ES-I3 (cell line): Measurements from ENCODE around the gene HMGN3.

ENCODE experiments used
- H3K36me3 ChIP-seq: 2 replicates; pipeline ENCODE4 v1.6.1; 2013; ENCODE audit warnings: mild to moderate bottlenecking, low read length, control low read depth, moderate library complexity; ENCODE audit not compliant: insufficient read depth
- H3K4me1 ChIP-seq: 2 replicates; pipeline ENCODE4 v1.6.1; 2013; ENCODE audit warnings: mild to moderate bottlenecking, control low read depth, low read length; ENCODE audit not compliant: insufficient read depth
- H3K9ac ChIP-seq: 2 replicates; pipeline ENCODE4 v1.6.1; 2013; ENCODE audit warnings: low read depth, mild to moderate bottlenecking, low read length, moderate library complexity
- H3K9me3 ChIP-seq: 2 replicates; pipeline ENCODE4 v1.6.1; 2013; ENCODE audit warnings: mild to moderate bottlenecking, low read length, moderate library complexity; ENCODE audit not compliant: control insufficient read depth, insufficient read depth

HMGN3 gene

GRCh38 chr6:79184641-79185040 is 49.8 kb downstream of the HMGN3 start:
- Histone ChIP-seq H3K9me3 (no peaks in the 10 kb centered on the region), H3K4me1 (no peaks in the 10 kb centered on the region; the same call in 1 of the 2 replicates), H3K9ac (no peak overlapping the region), H3K36me3 (no peaks in the 10 kb centered on the region)

- H3K9me3 ChIP-seq, result no peaks in the 10 kb centered on the region
- H3K36me3 ChIP-seq, result no peaks in the 10 kb centered on the region
- H3K4me1 ChIP-seq, result no peaks in the 10 kb centered on the region; the same call in 1 of the 2 replicates
- H3K9ac ChIP-seq, result no peak overlapping the region
Observed at GRCh38 chr6:79184086-79184485, 50.4 kb downstream of the HMGN3 start.

- Histone ChIP-seq H3K9ac (no peak overlapping the region), H3K4me1 (no peaks in the 10 kb centered on the region), H3K9me3 (no peaks in the 10 kb centered on the region; the same call in 1 of the 2 replicates), H3K36me3 (no peaks in the 10 kb centered on the region)
Observed at GRCh38 chr6:79180052-79180451, 54.4 kb downstream of the HMGN3 start.

- H3K36me3 ChIP-seq, result no peaks in the 10 kb centered on the region
- H3K9me3 ChIP-seq, result no peaks in the 10 kb centered on the region; the same call in 1 of the 2 replicates
- H3K4me1 ChIP-seq, result peaks cover 9% of the 10 kb centered on the region
- H3K9ac ChIP-seq, result no peak overlapping the region
Observed at GRCh38 chr6:79173378-79173777, 61.1 kb downstream of the HMGN3 start.

- Histone ChIP-seq H3K9me3 (no peaks in the 10 kb centered on the region; the same call in 1 of the 2 replicates), H3K4me1 (peaks cover 9% of the 10 kb centered on the region), H3K36me3 (no peaks in the 10 kb centered on the region), H3K9ac (no peak overlapping the region)
Observed at GRCh38 chr6:79170959-79171358, 63.5 kb downstream of the HMGN3 start.

- no peaks in the 10 kb centered on the region for H3K9me3 ChIP-seq
Observed at GRCh38 chr6:79170431-79170830, 64.1 kb downstream of the HMGN3 start.

GRCh38 chr6:79168695-79168980 is 65.8 kb downstream of the HMGN3 start:
- H3K36me3 ChIP-seq, result no peaks in the 10 kb centered on the region; the same call in 1 of the 2 replicates
- no peak overlapping the region for H3K9ac ChIP-seq
- H3K4me1 ChIP-seq, result peaks cover 9% of the 10 kb centered on the region
- H3K9me3 ChIP-seq, result no peaks in the 10 kb centered on the region

More at GRCh38 chr6:79170431-79170830, 64.1 kb downstream of the HMGN3 start:
- Histone ChIP-seq H3K4me1 (peaks cover 9% of the 10 kb centered on the region), H3K36me3 (no peaks in the 10 kb centered on the region; the same call in 1 of the 2 replicates), H3K9ac (no peak overlapping the region)

- H3K36me3 ChIP-seq, result no peaks in the 10 kb centered on the region; the same call in 1 of the 2 replicates
- H3K4me1 ChIP-seq, result peaks cover 9% of the 10 kb centered on the region
- no peaks in the 10 kb centered on the region for H3K9me3 ChIP-seq
- no peak overlapping the region for H3K9ac ChIP-seq
Observed at GRCh38 chr6:79167931-79168694, 66.4 kb downstream of the HMGN3 start.

GRCh38 chr6:79159846-79160245 is 74.6 kb downstream of the HMGN3 start:
- Histone ChIP-seq H3K4me1 (peaks cover 7% of the 10 kb centered on the region; the same call in 1 of the 2 replicates), H3K9ac (no peak overlapping the region), H3K9me3 (no peaks in the 10 kb centered on the region), H3K36me3 (no peaks in the 10 kb centered on the region)

GRCh38 chr6:79158856-79159516 is 75.5 kb downstream of the HMGN3 start:
- H3K9me3 ChIP-seq, result no peaks in the 10 kb centered on the region
- no peak overlapping the region for H3K9ac ChIP-seq
- no peaks in the 10 kb centered on the region for H3K36me3 ChIP-seq
- H3K4me1 ChIP-seq, result peaks cover 7% of the 10 kb centered on the region; the same call in 1 of the 2 replicates

- no peaks in the 10 kb centered on the region for H3K9me3 ChIP-seq
- peaks cover 10% of the 10 kb centered on the region for H3K4me1 ChIP-seq
- no peaks in the 10 kb centered on the region for H3K36me3 ChIP-seq
- no peak overlapping the region for H3K9ac ChIP-seq
Observed at GRCh38 chr6:79157961-79158644, 76.4 kb downstream of the HMGN3 start.

- Histone ChIP-seq H3K36me3 (no peaks in the 10 kb centered on the region), H3K4me1 (peaks cover 35% of the 10 kb centered on the region), H3K9me3 (no peaks in the 10 kb centered on the region), H3K9ac (no peak overlapping the region)
Observed at GRCh38 chr6:79152269-79152737, 82.2 kb downstream of the HMGN3 start.
